Nephron progenitor cell (in vitro differentiated cells): ENCODE results near the gene NFAM1.

ENCODE experiments used
- DNase-seq: peaks from one replicate; pipeline ENCODE4 v3.0.0; 2021
- H3K27ac Mint-ChIP-seq: 2 replicates; pipeline ENCODE4 v1.8.0; 2021; ENCODE audit warnings: mild to moderate bottlenecking, moderate library complexity, mixed read lengths
- H3K27me3 Mint-ChIP-seq: 2 replicates; pipeline ENCODE4 v1.8.0; 2021; ENCODE audit warnings: mild to moderate bottlenecking, low read depth, mixed read lengths; ENCODE audit not compliant: poor library complexity
- H3K36me3 Mint-ChIP-seq: 2 replicates; pipeline ENCODE4 v1.8.0; 2021; ENCODE audit warnings: low read depth, mixed read lengths
- H3K4me1 Mint-ChIP-seq: 2 replicates; pipeline ENCODE4 v1.8.0; 2021; ENCODE audit warnings: mixed read lengths
- H3K4me3 Mint-ChIP-seq: 2 replicates; pipeline ENCODE4 v1.8.0; 2021; ENCODE audit warnings: mild to moderate bottlenecking, moderate library complexity, mixed read lengths
- H3K9me3 Mint-ChIP-seq: 2 replicates; pipeline ENCODE4 v1.8.0; 2021; ENCODE audit warnings: mild to moderate bottlenecking, moderate library complexity, mixed read lengths
- CTCF ChIP-seq: fragments of 200-600 bp; sonication (generic); IDR thresholded peaks from 2 replicates; pipeline ENCODE4 v1.5.0; 2021; ENCODE audit warnings: antibody characterized with exemption

Gene NFAM1

DNA sequence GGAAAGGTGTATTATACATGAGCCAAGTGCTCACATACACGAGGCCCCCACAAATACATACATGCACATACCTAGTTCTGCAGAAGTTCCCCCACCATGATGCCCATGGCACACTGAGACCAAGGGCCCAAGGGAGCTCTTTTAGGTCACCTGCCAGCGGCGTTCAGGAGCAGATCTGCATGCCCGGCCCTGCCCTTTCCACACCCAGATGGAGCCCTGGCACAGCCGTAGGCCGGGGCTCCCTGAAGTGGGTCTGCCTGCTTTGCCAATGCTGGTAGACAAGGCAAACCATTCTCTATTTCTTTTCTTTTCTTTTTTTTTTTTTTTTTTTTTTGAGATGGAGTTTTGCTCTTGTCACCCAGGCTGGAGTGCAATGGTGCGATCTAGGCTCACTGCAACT, 21.5 kb downstream of the NFAM1 start:
- no peaks in the 10 kb centered on the region for H3K9me3 Mint-ChIP-seq
- no peak for DNase-seq
- H3K4me1 Mint-ChIP-seq: peaks cover 62% of the 10 kb centered on the region
- H3K27me3 Mint-ChIP-seq: peaks cover 20% of the 10 kb centered on the region
- H3K36me3 Mint-ChIP-seq: no peaks in the 10 kb centered on the region
- H3K4me3 Mint-ChIP-seq: no peak overlapping the region
- H3K27ac Mint-ChIP-seq: no peak overlapping the region
- TF ChIP-seq CTCF: no peak

GRCh38 chr22:42408810-42409529, 23.2 kb downstream of the NFAM1 start:
- Mint-ChIP-seq H3K27me3 (peaks cover 35% of the 10 kb centered on the region), H3K27ac (no peak overlapping the region), H3K4me1 (peaks cover 50% of the 10 kb centered on the region), H3K36me3 (no peaks in the 10 kb centered on the region), H3K9me3 (no peaks in the 10 kb centered on the region), H3K4me3 (no peak overlapping the region)
- DNase-seq: no peak
- no peak for TF ChIP-seq CTCF

- DNase-seq: no peak
- TF ChIP-seq CTCF: no peak
- peaks cover 42% of the 10 kb centered on the region for H3K27me3 Mint-ChIP-seq
- no peak overlapping the region for H3K27ac Mint-ChIP-seq
- no peak overlapping the region for H3K4me3 Mint-ChIP-seq
- H3K9me3 Mint-ChIP-seq: no peaks in the 10 kb centered on the region
- no peaks in the 10 kb centered on the region for H3K36me3 Mint-ChIP-seq
- H3K4me1 Mint-ChIP-seq: peaks cover 44% of the 10 kb centered on the region
Measured at GRCh38 chr22:42408276-42408675, 23.9 kb downstream of the NFAM1 start.

GRCh38 chr22:42404266-42404665, 27.9 kb downstream of the NFAM1 start:
- DNase-seq: no peak
- Mint-ChIP-seq H3K9me3 (no peaks in the 10 kb centered on the region), H3K4me1 (peaks cover 22% of the 10 kb centered on the region), H3K27ac (no peak overlapping the region), H3K36me3 (no peaks in the 10 kb centered on the region), H3K27me3 (peaks cover 57% of the 10 kb centered on the region), H3K4me3 (no peak overlapping the region)
- TF ChIP-seq CTCF: no peak

- no peak for DNase-seq
- H3K4me3 Mint-ChIP-seq: no peak overlapping the region
- no peaks in the 10 kb centered on the region for H3K9me3 Mint-ChIP-seq
- peaks cover 57% of the 10 kb centered on the region for H3K27me3 Mint-ChIP-seq
- peaks cover 39% of the 10 kb centered on the region for H3K4me1 Mint-ChIP-seq
- peak overlapping the region; percentile 54 for H3K27ac Mint-ChIP-seq
- H3K36me3 Mint-ChIP-seq: no peaks in the 10 kb centered on the region
- no peak for TF ChIP-seq CTCF
Measured at GRCh38 chr22:42401535-42402334, 30.5 kb downstream of the NFAM1 start.
